NCI-H2171 treated with DMSO at 0.1 percent for 48 hours (cell line): ENCODE data around the gene COL3A1.

Source experiments
- DNase-seq: peaks from one replicate; lab custom pipeline; 2025; lab: John Stamatoyannopoulos, UW

COL3A1 gene

DNA sequence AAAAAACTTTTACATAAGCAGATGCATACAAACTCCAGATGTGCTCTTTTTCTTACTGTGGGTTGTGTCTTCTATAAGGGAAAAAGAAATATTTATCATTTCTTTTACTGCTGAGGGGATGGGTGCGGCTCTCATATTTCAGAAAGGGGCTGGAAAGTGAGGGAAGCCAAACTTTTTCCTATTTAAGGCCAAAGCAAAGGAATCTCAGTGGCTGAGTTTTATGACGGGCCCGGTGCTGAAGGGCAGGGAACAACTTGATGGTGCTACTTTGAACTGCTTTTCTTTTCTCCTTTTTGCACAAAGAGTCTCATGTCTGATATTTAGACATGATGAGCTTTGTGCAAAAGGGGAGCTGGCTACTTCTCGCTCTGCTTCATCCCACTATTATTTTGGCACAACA lies at the start of gene COL3A1:
Gene COL3A1, plus strand, starts transcription at position 210 of the 400 bp plus-strand sequence. Its CDS starts 117 bp downstream, at position 327.
- no peak for DNase-seq

DNA sequence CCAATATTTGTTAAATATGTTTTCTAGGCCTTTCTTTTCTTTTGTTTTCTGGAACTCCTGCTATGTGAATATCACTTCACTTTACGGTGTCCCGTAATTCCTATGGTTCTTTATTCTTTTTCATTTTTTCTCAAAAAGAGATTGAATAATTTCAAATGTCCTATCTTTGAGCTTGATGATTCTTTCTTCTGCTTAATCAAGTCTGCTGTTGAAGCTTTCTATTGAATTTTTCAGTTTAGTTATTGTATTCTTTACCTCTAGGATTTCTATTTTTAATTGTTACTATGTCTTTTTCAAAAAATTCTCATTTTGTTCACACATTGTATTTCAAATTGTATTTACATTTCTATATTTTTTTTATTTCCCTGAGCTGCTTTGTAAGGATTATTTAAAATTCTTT lies 45.5 kb upstream of the COL3A1 start:
- no peak for DNase-seq

DNA sequence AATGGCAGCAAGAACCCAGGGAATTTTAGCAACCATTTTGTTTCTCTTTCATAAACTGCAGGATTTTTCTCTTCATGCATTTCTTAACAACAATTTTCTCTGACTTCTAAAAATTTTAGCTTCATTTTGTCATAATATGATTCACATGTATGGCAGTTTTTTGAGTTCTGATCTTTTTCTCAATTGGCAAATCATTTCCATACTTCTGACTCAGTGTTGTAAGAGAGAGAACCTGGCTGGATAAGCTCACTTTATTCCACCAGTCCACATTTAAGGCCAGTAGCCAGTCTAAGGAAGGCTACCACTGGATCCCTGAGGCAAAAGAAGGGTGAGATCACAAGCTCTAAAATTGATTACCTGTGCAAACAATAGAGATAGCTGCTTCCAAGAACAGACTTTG lies 42.8 kb upstream of the COL3A1 start:
- no peak for DNase-seq

DNA sequence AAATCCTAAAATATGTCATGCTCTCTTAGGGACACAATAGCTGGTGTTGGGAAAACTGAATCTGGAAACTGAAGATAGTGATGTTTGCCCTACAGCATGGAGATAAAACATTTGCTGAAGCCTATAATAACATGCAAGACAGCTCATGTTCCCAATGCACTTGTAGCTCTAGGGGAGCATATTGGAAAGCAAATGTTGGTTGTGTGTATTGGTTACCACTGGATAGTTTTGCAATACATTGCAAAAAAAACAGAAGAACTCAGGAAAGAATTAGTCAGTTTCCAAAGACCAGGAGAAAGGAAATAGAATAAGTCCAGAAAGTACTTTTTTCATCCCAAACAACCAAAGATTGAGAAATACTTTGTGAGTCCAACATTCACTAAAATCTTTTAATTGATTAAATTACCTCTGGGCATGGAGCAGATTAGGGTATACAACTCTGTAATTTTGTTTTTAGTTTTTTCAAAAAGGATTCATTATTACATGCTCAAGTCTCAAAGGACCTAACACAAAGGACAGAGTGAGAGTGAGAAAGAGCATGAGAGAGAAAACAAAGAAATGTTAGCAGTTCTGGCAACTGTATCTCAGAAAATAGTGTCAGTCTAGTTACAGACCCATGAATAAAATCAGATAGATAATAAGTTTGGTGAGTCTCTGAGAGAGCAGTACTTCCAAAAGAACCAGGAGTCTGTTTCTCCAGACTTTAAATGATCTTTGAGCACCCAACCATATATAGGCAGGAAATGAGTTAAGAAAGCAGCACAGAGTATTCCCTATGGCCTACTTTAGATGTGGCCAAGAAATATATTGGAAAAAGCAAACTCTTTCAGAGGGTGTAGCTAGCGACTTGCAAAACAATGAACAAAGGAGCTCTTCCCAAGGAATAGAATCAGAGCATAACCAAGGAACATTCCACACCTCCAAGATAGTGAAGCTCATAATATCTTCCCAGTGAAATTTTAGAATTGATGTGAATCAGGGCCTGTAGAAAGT lies 36.6 kb upstream of the COL3A1 start:
- no peak for DNase-seq

DNA sequence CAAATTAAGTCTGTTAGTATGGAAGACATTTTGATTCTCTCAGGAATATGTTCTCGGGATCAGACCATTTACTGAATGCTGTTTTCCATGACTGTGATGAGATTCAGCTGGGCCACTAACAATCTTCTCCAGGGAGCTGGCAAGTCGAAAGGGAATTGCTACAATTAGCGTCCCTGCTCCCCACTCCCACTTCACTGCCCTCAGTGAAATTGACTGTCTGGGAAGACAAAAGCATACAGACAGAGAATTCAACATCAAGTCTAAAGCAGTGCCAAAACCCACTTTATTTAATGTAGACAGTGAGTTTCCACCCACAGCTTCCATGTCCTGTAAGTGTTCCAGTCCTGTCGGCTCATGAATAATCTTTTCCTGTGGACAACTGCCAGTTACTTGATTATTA lies 34.0 kb upstream of the COL3A1 start:
- DNase-seq = no peak

DNA sequence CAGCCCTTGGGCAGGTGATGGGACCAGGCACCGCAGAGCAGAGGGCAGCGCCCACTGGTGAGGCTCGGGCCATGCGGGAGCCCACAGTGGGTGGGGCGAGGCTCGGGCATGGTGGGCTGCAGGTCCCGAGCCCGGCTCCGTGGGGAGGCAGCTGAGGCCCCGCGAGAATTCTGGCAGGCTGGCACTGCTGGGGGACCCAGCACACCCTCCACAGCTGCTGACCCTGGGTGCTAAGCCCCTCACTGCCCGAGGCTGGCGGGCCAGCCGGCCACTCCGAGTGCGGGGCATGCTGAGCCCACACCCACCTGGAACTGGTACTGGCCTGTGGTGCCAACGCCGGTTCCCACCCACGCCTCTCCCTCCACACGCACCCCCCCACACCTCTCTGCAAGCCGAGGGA lies 29.7 kb upstream of the COL3A1 start:
- no peak for DNase-seq

DNA sequence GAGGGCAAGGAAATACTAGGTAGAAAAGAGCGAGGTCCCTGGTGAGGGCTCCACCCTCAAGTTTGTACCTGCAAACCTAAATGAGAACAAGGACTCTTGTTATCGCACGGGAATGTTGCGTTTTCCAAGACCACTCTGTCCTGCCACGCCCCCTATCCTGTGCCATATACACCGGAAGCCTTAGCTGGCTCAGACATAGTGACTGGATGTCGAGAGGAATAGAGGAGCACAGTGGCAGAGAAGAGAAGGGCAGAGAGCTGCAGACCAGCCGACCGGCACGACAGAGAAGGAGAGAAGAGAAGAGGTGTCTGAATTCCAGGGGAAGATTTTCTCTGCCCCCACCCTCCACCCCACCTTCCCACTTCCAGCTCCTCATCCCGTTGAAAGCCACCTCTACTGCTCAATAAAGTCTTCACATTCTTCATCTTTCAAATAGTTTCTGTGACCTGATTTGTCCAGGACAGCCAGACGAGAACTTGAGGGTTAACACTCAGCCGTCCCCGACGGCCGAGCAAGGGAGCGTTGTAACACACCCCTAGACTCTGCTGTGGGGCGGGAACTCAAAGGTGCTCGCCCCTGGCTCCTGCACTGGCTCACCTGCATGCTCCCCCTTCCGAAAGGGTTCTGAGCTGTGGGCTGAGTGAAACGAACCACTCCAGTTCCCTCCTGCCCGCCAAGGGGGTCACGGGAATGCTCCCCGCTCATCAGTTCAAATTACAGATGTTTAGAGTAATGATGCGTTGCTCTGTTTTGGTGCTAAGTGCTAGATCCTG lies 24.9 kb upstream of the COL3A1 start:
- DNase-seq = no peak

DNA sequence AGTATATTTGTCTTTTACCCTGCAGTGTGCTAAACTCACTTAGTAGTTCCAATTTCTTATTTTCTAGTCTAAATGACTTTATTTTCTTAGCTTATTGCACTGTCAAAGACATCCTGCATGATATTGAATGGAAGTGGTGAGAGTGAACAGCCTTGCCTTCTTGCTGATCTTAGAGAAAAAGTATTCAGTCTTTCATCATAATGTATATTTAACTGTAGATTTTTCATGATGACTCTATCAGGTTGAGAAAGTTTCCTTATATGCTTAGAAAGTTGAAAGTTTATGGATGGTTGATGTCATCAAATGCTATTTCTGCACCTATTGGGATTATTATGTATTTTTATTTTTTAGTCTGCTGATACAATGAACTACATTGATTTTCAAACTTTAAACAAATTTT lies 21.3 kb upstream of the COL3A1 start:
- DNase-seq = no peak

DNA sequence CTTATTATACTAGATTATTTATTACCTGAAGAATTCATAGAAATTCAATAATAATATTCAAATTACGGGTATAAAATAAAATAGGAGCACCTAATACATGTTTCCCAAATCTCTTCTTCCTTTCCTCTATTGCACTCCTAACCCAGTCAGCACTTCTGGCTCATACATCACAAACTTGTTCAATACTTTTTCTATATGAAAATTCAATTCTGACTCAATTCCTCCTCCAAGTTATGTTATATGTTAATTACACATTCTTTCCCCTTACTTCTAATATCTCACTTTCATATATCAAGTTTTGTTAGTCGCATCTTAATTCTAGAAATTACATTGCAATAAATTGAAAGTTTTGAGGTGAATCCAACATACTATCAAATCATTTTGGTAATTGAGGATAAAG lies 17.9 kb upstream of the COL3A1 start:
- DNase-seq = no peak

DNA sequence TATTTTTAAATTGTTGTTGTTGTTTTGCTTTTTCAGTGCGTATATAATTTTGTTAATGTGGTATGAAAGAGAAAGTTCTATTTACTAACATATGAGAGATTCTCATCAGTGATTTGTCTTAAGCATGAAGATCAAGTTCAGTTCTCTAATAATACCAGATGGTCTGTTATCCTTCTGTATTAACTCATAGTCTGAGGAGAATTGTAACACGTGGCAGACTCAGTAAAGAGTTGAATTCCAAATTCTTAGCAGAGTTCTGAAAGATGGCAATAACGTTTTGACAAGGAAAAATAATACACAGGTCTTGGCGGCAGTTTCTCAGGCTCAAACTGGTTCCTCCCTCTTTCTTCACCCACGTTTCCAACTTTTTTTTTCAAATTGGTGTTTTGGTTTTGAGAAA lies 17.2 kb upstream of the COL3A1 start:
- DNase-seq = no peak

DNA sequence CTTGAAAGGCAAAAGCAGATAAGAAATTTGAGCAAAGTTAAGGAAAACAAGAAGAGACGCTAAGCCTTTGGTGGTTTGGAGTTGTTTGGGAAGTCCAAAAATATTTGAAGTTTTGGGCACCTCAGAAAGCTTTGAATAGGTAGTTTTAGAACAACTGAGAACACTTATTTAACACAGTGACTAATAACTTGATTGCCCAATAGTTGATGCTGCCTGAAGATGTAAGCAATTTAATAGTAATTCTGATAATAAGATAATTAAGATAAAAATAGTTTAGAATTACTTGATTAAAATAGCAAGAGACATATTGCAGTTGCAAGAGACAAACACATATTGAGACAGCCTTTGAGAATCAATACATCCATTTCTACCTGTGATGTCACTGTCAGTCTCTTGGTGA lies 16.5 kb upstream of the COL3A1 start:
- no peak for DNase-seq

DNA sequence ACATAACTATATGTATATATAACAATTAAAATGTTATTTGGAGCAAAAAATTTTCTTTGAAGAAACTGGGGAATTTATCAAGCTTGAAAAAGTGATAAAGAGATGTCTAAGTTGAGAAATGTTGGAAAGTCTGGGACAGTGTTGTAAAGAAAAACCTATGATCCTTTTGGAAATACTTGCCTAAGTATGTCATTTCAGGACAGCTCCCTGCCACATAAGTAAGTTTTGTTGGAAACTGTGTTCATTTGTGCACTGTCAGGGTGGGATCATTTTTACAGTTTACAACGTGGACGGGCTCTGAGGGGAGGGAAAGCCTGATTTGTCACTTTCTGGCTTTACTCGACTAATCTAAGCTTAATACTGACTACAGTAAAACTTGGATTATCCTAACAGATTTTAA lies 10.4 kb upstream of the COL3A1 start:
- DNase-seq = no peak

DNA sequence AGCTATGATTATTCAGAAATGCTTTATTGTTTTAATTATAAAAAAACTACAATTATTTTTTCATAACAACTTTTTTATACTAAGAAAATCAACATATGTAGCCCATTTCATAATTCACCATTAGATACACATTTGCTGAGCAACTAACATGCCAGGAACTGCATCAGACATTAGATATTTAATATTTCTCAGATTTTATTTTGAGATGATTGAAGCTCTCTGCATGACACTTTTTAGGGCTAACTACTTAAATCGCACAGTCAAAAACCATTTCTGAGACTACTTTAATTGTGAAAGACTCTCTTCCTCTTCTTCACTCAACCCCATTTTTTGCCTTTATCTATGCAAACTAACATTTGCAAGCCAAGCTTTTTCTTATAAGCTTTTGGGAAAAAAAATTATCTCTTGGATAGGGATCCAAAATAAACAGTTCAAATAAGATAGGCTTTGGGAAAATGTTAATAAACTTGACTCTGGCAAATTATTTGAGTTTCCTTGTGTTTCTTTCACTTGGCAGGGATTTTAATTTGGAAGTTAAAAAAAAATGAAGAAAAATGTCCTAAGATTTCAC lies 9.1 kb upstream of the COL3A1 start:
- no peak for DNase-seq

DNA sequence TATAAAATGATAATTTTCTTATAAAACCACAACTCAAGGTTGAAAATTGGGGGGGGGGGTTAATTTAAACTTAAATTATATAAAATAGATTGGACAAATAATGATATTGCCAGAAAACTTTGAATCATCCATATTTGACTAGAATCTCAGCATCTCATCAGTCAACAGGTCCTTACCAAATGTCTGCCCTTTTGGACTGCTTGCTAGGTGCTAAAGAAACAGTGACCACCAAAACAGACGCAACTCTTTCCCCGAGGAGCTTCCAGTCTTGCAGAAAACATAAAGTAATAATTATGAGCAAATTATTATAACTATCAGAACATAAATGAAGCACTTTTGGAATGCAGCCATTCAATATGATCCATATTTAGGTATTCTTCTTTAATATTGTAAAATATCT lies 8.6 kb upstream of the COL3A1 start:
- no peak for DNase-seq

DNA sequence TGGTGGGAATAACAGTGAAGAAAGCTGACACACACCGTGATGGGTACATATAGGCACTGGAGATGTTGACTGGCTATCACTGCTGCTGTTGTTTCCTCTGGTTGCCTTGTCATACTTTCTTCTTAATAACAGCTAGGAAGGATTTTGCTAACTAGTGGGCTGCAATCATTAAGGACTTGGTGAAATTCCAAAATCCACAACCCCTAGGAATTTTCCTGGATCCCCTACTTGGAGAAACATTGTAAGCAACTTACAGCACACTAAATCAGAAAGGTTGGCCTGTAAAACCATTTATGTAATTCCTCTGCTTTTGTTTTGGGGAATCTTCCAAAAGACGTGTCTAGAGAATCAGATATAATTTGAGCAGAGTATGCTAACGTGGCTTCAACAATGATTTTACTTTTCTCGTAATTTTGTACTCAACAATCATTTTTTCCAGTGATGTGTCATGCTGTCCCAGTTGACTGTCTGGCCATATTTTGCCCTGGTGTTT lies 8.0 kb upstream of the COL3A1 start:
- DNase-seq = no peak

DNA sequence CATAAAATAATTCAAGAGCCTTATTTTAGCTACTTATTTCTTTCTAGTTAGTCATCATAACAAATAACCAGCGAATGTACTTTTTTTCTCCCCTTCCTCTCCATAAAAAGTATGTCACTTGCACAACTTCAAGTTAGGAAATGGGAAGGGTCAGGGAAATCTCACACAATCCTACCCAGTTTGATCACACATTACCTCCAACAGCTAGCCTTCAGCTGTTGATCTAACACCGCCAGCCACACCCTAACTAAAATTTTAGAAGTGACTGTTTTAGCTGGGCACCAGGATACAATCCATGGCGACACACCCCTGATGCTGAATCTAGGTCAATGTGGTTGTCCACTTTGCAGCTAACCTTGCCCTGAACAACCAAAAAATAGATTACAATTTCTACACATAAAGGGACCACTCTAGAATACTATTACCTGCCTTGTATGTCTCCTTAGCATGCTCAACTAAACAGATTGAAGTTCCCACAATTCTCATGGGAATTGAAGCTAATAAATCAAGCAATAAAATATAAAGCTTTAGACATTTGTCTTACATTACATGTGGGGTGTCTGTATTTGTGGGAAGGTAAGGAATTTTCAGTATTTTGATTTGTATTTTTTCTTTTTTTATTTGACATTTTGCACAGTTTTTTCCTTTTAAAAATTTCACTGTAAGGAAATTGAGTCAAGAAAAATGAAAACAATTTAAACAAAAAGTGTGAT lies 7.3 kb upstream of the COL3A1 start:
- no peak for DNase-seq

DNA sequence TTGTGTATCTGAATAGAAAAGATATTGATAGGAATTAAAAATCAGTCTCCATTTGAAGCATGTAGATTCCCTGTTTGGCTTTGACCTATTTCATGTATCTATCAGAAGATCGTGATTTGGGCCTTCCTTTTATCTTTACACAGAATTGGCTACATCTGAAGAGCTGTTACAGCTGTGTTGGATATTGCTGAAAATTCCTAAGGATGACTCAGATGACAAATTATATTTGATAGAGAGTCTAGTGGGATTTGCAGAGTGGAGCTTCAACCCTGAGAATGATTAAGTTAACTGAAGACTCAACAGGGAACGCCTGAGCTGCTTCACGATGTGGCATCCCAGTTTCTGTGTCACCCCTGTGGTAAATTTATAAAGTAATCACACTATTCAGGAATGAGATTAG lies 4.9 kb upstream of the COL3A1 start:
- no peak for DNase-seq

DNA sequence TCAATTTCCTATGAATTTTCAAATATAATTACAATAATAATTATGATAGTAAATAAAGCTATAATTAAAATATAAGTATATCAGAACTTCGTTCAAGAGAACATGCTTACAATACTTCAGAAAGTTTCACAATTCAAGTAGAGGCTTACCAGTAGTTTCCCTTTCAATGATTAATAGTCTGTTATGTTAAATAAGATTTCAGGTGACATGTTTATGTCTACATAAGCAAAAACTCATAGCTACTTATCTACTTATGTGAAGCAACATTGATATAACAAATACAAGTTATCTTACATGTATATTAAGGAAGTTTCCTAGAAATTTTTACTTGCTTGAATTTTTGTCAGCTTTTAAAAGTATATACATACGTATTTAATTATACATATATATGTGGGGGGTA lies 4.5 kb upstream of the COL3A1 start:
- no peak for DNase-seq

DNA sequence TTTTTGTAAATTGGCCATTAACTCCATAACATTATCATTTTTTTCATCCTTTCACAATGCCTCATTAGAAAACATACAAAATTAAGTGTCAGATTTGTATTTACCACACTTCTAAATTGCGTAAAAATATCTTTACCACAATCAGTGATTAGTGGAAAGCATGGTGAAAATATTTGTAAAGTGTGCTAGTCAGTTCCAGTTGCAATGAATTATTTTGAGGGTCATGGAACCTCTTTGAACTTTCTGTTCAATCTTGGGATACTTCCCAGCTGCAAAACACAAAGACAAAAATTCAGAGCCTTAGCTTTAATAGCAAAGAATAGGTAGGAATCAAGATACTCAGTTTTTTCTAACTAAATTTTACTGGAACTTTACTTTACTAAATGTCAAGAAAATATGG lies 4.0 kb upstream of the COL3A1 start:
- no peak for DNase-seq

DNA sequence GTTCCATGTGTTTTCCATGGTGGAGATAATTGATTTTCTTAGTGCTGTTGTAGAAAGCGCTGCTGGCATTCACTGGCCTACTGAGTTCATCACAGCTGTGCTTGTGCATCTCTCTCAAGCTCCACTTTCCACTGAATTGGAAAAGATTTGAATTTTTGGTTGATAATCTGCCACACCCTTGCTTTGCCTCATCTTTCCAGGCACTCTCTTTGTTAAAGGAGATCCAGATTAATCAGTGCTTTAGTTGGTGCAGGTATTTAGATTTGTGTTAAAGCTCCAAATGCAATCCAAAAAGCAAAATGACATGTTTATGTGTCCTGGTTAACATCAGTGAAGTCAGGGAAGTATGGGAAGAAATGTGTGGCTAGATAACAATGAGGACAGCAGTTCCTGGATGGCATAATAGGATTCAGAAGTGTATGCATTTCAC lies 2.7 kb upstream of the COL3A1 start:
- DNase-seq = no peak

DNA sequence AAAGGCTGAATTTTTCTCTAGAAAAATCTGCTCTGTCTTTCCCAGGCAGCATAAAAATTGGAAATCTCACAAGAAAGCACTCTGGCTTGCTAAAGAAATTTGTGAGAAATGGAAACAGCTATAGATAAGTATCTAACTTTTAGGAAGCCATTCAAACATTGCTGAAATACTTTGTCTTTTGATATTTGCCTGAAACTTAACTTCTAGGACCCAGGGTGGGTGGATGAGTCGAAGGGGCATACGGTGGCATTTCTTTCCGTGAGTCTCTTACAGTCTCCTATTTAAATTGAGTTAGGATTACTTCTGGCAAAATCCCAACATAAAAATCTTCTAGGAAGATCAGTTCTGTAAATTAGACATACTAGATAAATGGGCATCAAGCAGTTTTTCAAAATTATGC lies 532 bp upstream of the COL3A1 start:
- DNase-seq = no peak

DNA sequence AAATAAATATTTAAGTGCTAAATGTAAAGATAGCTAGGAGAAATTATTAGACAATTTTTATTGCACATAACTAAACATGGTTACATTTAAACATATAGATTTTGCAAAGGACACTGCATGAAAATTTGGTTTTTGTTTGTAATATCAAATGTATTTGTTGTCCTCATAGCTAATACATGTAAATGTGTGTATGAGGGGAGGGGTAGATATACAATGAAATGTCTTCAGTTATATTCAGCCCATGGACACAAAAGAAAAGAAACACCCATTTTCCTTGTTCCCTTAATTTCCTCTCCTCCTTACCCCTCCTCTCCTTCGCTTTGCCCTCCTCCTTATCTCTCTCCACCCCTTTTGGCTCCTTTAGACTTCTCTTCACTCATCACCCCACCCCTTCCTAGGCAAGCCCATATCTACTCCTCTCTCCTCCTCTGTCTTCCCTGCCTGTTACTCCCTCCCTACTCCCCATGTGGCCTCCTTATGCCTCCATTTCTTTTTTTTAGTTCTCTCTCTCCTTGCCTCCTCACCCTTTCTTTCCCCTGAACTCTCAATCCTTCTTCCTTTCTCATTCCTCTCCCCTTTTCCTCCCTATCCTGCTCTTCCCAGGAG lies 1.4 kb downstream of the COL3A1 start:
- DNase-seq = no peak
